ENCODE measurements around the gene GFER. TPM values are rescaled to one million over a fixed set of nuclear protein-coding genes. Genes with fewer than 3 reads are reported as not detected.

Gene GFER
- total and polyA plus RNA-seq, 2 of the 8 experiments (the other 6 are each of a cell fraction or from before 2014, with no cell fraction given), result 17.7 to 37.9 TPM

GRCh38 chr16:1978476-1979120 is 5.4 kb upstream of the GFER start:
- peak overlapping the region; percentile 31 to 61 (median 38); a peak in 6 of 8 replicates for H3K4me3 ChIP-seq (ENCODE audit: extremely low read depth in 1 of 4, insufficient read depth in 2 of 4, low read depth in 3 of 4, low read length in 4 of 4)
- peaks cover 8 to 40% (median 39%) of the 10 kb centered on the region in 4 experiments; a peak in 6 of 7 replicates for H3K27me3 ChIP-seq (replicated peaks in 1 of 4; ENCODE audit: control insufficient read depth in 3 of 4, extremely low read depth in 1 of 4, insufficient read depth in 3 of 4, low read length in 3 of 4)
- H3K4me2 ChIP-seq (ENCODE audit: insufficient read depth in 1 of 2, low read depth in 2 of 2, low read length in 2 of 2), result peak overlapping the region; percentile 87 to 91

More at GRCh38 chr16:1978476-1979120, 5.4 kb upstream of the GFER start:
- Histone ChIP-seq H2BK20ac (ENCODE audit: low read length) (no peak overlapping the region), H2BK120ac (replicated peaks; ENCODE audit: low read depth, low read length) (no peak overlapping the region), H3K23ac (ENCODE audit: insufficient read length) (no peak overlapping the region), H3K56ac (replicated peaks; ENCODE audit: insufficient read length, low read depth, low read length) (no peak overlapping the region), H4K8ac (ENCODE audit: extremely low read depth, insufficient read depth, low read length) (peak overlapping the region; percentile 83; the same call in 1 of the 2 replicates), H3K9me3 (ENCODE audit: insufficient read depth in 2 of 2, low read depth in 1 of 2, low read length in 1 of 2) (no peaks in the 10 kb centered on the region), H2BK15ac (ENCODE audit: low read length) (no peak overlapping the region), H2AK5ac (ENCODE audit: low read depth, low read length) (no peak overlapping the region), H3K4ac (replicated peaks; ENCODE audit: insufficient read length, low read depth, low read length) (no peak overlapping the region), H3K79me1 (ENCODE audit: low read depth, low read length) (0 out of 2 replicates have a peak, but pooled peaks cover 2% of the 10 kb centered on the region), H2AFZ (ENCODE audit: low read length) (no peak overlapping the region), H4K20me1 (replicated peaks in 1 of 2; ENCODE audit: control insufficient read depth in 1 of 2, insufficient read depth in 2 of 2, low read length in 2 of 2) (peaks cover 2 to 25% of the 10 kb centered on the region in 2 experiments), H4K5ac (ENCODE audit: insufficient read length, low read depth, low read length) (no peak overlapping the region), H3K14ac (ENCODE audit: insufficient read length) (no peak overlapping the region), H3K27ac (ENCODE audit: low read depth, low read length) (no peak overlapping the region), H2BK5ac (ENCODE audit: low read depth, low read length) (peak overlapping the region; percentile 44; the same call in 1 of the 2 replicates), H4K91ac (replicated peaks; ENCODE audit: insufficient read length, low read length) (no peak overlapping the region), H3K9ac (replicated peaks in 1 of 4; ENCODE audit: extremely low read depth in 1 of 4, low read depth in 3 of 4, low read length in 3 of 4) (no peak overlapping the region), H3K79me2 (ENCODE audit: control insufficient read depth in 1 of 2, insufficient read depth in 2 of 2, low read length in 2 of 2) (peaks cover 0 to 1% of the 10 kb centered on the region in 2 experiments; a peak in 1 of 4 replicates), H3K36me3 (ENCODE audit: control insufficient read depth in 2 of 4, insufficient read depth in 4 of 4, low read length in 3 of 4) (peaks cover 11 to 33% (median 22%) of the 10 kb centered on the region in 4 experiments; a peak in 7 of 8 replicates), H3K4me1 (replicated peaks in 1 of 4; ENCODE audit: control insufficient read depth in 3 of 4, insufficient read depth in 4 of 4, low read length in 3 of 4) (peaks cover 3 to 28% (median 25%) of the 10 kb centered on the region in 4 experiments), H3K23me2 (ENCODE audit: low read depth, low read length) (peaks cover 19% of the 10 kb centered on the region), H3K18ac (ENCODE audit: extremely low read depth, low read length) (no peak overlapping the region), H2BK12ac (ENCODE audit: low read depth, low read length) (no peak overlapping the region)
- DNase-seq (ENCODE audit: low read depth in 1 of 2, low spot score in 2 of 2) (peak in 1 of 2 experiments; percentile 66), FAIRE-seq (no peak)
- 66% methylated on average over 34 of the region's 37 CpGs; no CpG with 5 or more reads in 1 of the 2 experiments for WGBS, 2 experiments (ENCODE audit: extremely low coverage in 1 of 2, insufficient coverage in 1 of 2, insufficient read length in 1 of 2, insufficient replicate concordance in 2 of 2, low coverage in 1 of 2, low lambda C conversion rate in 2 of 2, missing lambda C conversion rate in 1 of 2)
- ChIA-PET CTCF (ENCODE audit: partially characterized antibody) (interaction anchor here (0.5 to 1.5 kb wide), 4 partner anchors 19 to 51 kb away, joined by 3 to 4 read pairs (median 4); no protein-coding TSS in a partner anchor), POLR2A (ENCODE audit: partially characterized antibody) (interaction anchor here (0.8 to 28.2 kb wide), 14 partner anchors 9 to 176 kb away, joined by 3 to 736 read pairs (median 6); partner anchors contain the start of genes FAHD1, HAGH, MSRB1 and NDUFB10)
- TF ChIP-seq GABPA (IDR thresholded peaks at IDR 0.05; ENCODE audit: borderline replicate concordance, insufficient read depth, low read length) (peak; percentile 39; the same call in 1 of the 2 replicates), CEBPB (IDR thresholded peaks at IDR 0.05; ENCODE audit: low read depth, low read length) (no peak)
